SK-N-SH (cell line): ENCODE measurements around the gene IVNS1ABP.

Experiments
- CTCF ChIP-seq: fragments of 200-600 bp; sonication (generic); IDR thresholded peaks from 2 replicates; pipeline ENCODE4 v1.6.1; 2017; ENCODE audit warnings: antibody characterized with exemption, mild to moderate bottlenecking, moderate library complexity
- POLR2AphosphoS5 ChIP-seq: IDR thresholded peaks from 2 replicates; pipeline ENCODE4 v1.6.1; 2012; ENCODE audit warnings: low read depth, low read length

GRCh38 chr1:185316163-185317033, 645 bp downstream of the IVNS1ABP start:
- peak; percentile 18; the same call in 1 of the 2 replicates for TF ChIP-seq CTCF
- no peak; the same call in 1 of the 2 replicates for TF ChIP-seq POLR2AphosphoS5
